Measurements from ENCODE around the gene HECA.
"Not testable (repeated sequence)": the region's sequence is repeated elsewhere in the genome, so short reads cannot be mapped to it uniquely, and the experiment has no call there.

GRCh38 chr6:139212460-139212859 lies 77.6 kb downstream of the HECA start:
- not testable (repeated sequence) for TF ChIP-seq CTCF (IDR thresholded peaks at IDR 0.05 in 2 of 3, conservative IDR thresholded peaks at IDR 0.05 in 1 of 3; ENCODE audit: borderline replicate concordance in 1 of 3, insufficient read depth in 1 of 3, low read depth in 2 of 3, low read length in 2 of 3); CEBPB (IDR thresholded peaks at IDR 0.05; ENCODE audit: low read depth); SP1 (IDR thresholded peaks at IDR 0.05; ENCODE audit: low read depth); POLR2AphosphoS5 (IDR thresholded peaks at IDR 0.05; ENCODE audit: low read depth, low read length); ATF3 (IDR thresholded peaks at IDR 0.05); ZNF274 (IDR thresholded peaks at IDR 0.05; ENCODE audit: low read depth, low read length); EZH2phosphoT487 (IDR thresholded peaks at IDR 0.05; ENCODE audit: borderline replicate concordance); CBX3 (IDR thresholded peaks at IDR 0.05; ENCODE audit: low read depth); POLR2A (IDR thresholded peaks at IDR 0.05; ENCODE audit: borderline replicate concordance, extremely low read depth, insufficient read depth, insufficient read length); ZFX (IDR thresholded peaks at IDR 0.05); REST (IDR thresholded peaks at IDR 0.05; ENCODE audit: low read depth); SRF (IDR thresholded peaks at IDR 0.05; ENCODE audit: low read depth); EZH2 (IDR thresholded peaks at IDR 0.05)

Measured in HCT116 (cell line).